Upper lobe of left lung (tissue), 6 donors: Measurements from ENCODE around the gene PSMB7. TPM values are rescaled to one million over a fixed set of nuclear protein-coding genes. Genes with fewer than 3 reads are reported as not detected.

ENCODE experiments used
- ATAC-seq, 2 donors: fragments of 200-7000 bp; cut with Tn5 transposase; one replicate each; pipeline ENCODE4 v1.9.1; 2022; ENCODE audit warnings: mild to moderate bottlenecking in 2 of 2, moderate library complexity in 2 of 2; ENCODE audit not compliant: low FRiP score in 2 of 2
- DNase-seq, 2 donors: peaks; one replicate each; pipeline ENCODE4 v3.0.0-alpha.2; 2019 to 2020
- H3K27ac ChIP-seq, 4 donors: fragments of 200-600 bp; sonication (generic); one replicate each; pipeline ENCODE4 v1.5.1; 2016 to 2019
- H3K27me3 ChIP-seq, 4 donors: fragments of 200-600 bp; sonication (generic); one replicate each; pipeline ENCODE4 v1.5.1; 2017 to 2019
- H3K36me3 ChIP-seq, 4 donors: fragments of 200-600 bp; sonication (generic); one replicate each; pipeline ENCODE4 v1.5.1; 2016 to 2019
- H3K4me1 ChIP-seq, 4 donors: fragments of 200-600 bp; sonication (generic); one replicate each; pipeline ENCODE4 v1.5.1; 2018 to 2019
- H3K4me3 ChIP-seq, 4 donors: fragments of 200-600 bp; sonication (generic); one replicate each; pipeline ENCODE4 v1.5.1; 2017 to 2019; ENCODE audit warnings: mild to moderate bottlenecking in 2 of 4, moderate library complexity in 1 of 4
- H3K9me3 ChIP-seq, 4 donors: fragments of 200-600 bp; sonication (generic); one replicate each; pipeline ENCODE4 v1.5.1; 2018 to 2019
- EP300 ChIP-seq, 4 donors: sonication (generic); formaldehyde crosslinking; IDR thresholded peaks; one replicate each; pipeline ENCODE4 v1.5.1; 2017; ENCODE audit warnings: antibody characterized with exemption in 4 of 4, control low read depth in 2 of 4
- POLR2A ChIP-seq, 4 donors: fragments of 450-650 bp; IDR thresholded peaks; one replicate each; pipeline ENCODE4 v1.5.1; 2016 to 2017; ENCODE audit warnings: antibody characterized with exemption in 4 of 4, mild to moderate bottlenecking in 2 of 4
- POLR2AphosphoS5 ChIP-seq, 2 donors: sonication (generic); formaldehyde crosslinking; IDR thresholded peaks; one replicate each; pipeline ENCODE4 v1.5.1; 2017; ENCODE audit warnings: antibody characterized with exemption in 2 of 2
- WGBS, 2 donors: methylation state at CpG; one replicate each; pipeline ENCODE4 v1.1.5; 2017 to 2018; 5-methylcytosine and 5-hydroxymethylcytosine counted together
- total RNA-seq, 6 donors: library from RNA; depleted of rRNA in 4 of 6; stranded (reverse); fragments of >200 nt in 4 of 6; gene quantifications; one replicate each; pipeline versions ENCODE4 v1.1.0 to v1.2.1, GENCODE V29; 2016 to 2021
- TF ChIP-seq, protein P1 (sequence below), 6 experiments: fragments of 450-650 bp in 4 of 6; fragments of 200-600 bp in 2 of 6; sonication (generic) in 2 of 6; IDR thresholded peaks; one replicate each; pipeline ENCODE4 v1.5.1; 2016 to 2019; ENCODE audit warnings: antibody characterized with exemption in 6 of 6
- donor health status: DM: no; HTN: no; CAD: no; lungs with moderate emphysema.
- donor health status: DM: no; HTN: yes; CAD: no; lungs with severe emphysema.

The PSMB7 gene
- total RNA-seq, 6 donors from 2014 or later: 17.8 to 112 (median 87.1) TPM

DNA sequence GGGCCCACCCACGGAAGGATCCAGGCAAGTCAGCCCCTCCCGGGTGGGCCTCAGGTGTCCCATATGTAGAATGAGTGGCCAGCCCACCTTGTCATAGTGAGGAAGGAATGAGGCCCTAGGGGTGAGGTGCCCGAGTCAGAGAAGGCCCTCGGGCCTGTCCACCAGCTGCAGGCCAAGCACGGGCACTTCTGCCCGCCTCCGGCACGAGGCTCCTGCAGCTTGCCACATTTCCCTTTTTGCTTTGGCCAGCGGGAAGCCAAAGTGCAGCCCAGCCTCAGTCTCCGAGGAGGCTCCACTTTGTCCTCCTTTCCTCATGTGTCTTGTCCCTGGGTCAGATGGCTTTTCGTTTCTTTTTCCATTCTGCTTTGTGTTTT lies 72.9 kb downstream of the PSMB7 start:
- DNase-seq (peak in 1 of 2 donors; percentile 71), ATAC-seq (peak in 1 of 2 donors; percentile 2)
- peaks cover 0 to 79% (median 53%) of the 10 kb centered on the region in 4 donors for H3K36me3 ChIP-seq
- peak overlapping the region in 3 of 4 donors; percentile 53 to 77 (median 68) for H3K27ac ChIP-seq
- no peaks in the 10 kb centered on the region for H3K27me3 ChIP-seq
- TF ChIP-seq EP300 (IDR thresholded peaks at IDR 0.05): no peak
- TF ChIP-seq POLR2A (IDR thresholded peaks at IDR 0.05): no peak
- TF ChIP-seq, protein P1, sequence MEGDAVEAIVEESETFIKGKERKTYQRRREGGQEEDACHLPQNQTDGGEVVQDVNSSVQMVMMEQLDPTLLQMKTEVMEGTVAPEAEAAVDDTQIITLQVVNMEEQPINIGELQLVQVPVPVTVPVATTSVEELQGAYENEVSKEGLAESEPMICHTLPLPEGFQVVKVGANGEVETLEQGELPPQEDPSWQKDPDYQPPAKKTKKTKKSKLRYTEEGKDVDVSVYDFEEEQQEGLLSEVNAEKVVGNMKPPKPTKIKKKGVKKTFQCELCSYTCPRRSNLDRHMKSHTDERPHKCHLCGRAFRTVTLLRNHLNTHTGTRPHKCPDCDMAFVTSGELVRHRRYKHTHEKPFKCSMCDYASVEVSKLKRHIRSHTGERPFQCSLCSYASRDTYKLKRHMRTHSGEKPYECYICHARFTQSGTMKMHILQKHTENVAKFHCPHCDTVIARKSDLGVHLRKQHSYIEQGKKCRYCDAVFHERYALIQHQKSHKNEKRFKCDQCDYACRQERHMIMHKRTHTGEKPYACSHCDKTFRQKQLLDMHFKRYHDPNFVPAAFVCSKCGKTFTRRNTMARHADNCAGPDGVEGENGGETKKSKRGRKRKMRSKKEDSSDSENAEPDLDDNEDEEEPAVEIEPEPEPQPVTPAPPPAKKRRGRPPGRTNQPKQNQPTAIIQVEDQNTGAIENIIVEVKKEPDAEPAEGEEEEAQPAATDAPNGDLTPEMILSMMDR (IDR thresholded peaks at IDR 0.05): no peak
- TF ChIP-seq POLR2AphosphoS5 (IDR thresholded peaks at IDR 0.05): no peak
- H3K4me3 ChIP-seq: no peak overlapping the region
- peaks cover 3 to 20% (median 6%) of the 10 kb centered on the region in 4 donors for H3K4me1 ChIP-seq
- no peaks in the 10 kb centered on the region for H3K9me3 ChIP-seq
- 58 to 86% methylated on average over 7 to 10 of the region's 11 CpGs for WGBS, 2 donors

DNA sequence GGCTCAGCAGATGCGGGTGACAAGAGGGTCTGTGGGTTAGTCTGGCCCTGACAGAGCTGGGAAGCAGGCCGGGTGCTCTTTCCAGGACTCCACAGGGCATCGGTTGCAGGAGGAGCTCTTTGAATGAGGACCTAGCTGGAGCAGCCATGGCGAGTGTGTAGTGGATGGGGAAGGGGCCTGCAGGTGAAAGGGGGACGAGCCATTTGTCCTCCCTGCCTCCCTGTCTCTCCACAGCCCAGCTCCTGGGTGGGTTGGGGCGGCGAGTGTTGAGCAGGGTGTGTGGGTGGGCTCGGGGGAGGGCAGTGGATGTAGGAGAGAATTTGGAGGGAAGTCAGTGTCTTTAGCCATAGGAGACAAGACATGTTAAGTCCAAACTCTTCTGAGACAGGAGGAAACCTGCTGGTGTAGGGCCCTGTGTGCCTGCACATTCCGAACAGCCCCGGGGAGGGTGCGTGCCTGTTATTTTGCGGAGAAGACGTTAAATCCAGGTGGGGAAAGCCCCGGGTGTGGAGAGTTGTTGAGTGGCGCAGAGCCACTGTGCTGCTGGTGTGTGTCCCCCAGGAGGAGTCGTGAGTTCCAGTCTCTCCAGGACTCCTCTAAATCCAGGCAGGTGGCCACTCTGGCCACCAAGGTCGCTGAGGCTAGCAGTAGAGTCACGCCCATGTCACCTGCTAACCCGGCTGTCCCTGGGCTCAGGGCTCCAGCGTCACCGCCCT lies 73.6 kb downstream of the PSMB7 start:
- Histone ChIP-seq H3K27ac (peak overlapping the region in 2 of 4 donors; percentile 68 to 77), H3K4me3 (no peak overlapping the region), H3K9me3 (no peaks in the 10 kb centered on the region), H3K36me3 (peaks cover 0 to 79% (median 51%) of the 10 kb centered on the region in 4 donors), H3K4me1 (peaks cover 3 to 20% (median 6%) of the 10 kb centered on the region in 4 donors), H3K27me3 (no peaks in the 10 kb centered on the region)
- DNase-seq (peak in 1 of 2 donors; percentile 30), ATAC-seq (no peak)
- WGBS, 2 donors: 83 to 86% methylated on average over 19 to 21 of the region's 21 CpGs
- TF ChIP-seq POLR2A (IDR thresholded peaks at IDR 0.05) (no peak), EP300 (IDR thresholded peaks at IDR 0.05) (no peak), POLR2AphosphoS5 (IDR thresholded peaks at IDR 0.05) (no peak)
- TF ChIP-seq, protein P1 (IDR thresholded peaks at IDR 0.05): no peak

DNA sequence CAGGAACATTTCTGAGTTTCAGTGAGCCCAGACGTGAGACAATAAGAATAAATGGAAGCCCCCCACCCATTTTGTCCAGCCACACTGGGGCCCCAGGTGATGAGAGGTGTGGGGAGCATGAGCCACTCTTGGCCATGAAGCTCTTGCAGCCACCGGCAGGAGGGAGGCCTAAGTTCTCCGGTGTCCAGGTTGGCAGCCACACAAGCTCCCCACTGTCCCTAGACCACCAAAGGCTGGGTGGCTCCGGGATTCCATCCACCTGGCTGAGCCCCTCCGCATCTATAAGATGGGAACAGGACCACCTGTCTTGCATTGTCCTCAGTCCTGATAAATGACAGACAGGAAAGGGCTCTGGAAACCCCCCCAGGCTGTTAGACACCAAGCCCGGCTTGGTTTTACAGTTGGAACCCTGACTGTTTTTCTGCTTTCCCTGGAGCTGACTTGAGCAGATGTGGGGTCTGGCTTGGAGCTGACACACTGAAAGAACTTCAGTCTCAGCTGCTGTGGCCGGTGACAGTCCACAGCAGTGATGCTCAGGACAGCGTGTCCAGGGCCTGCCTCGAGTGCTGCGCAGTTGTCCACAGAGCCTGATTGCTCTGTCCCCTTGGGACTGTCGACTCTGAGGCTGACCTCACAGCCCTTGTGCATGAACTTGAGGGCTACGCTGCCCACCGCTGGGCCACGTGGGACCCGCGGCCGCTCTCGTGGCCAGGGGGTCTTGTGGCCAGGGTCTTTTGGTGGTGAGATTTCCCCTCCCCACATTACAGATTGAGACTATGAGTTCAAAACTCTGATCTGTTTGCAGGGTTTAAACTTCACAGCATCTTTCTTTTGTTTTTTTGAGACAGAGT lies 74.8 kb downstream of the PSMB7 start:
- Histone ChIP-seq H3K9me3 (no peaks in the 10 kb centered on the region), H3K27me3 (no peaks in the 10 kb centered on the region), H3K4me1 (peaks cover 3 to 20% (median 6%) of the 10 kb centered on the region in 4 donors), H3K36me3 (peaks cover 0 to 69% (median 41%) of the 10 kb centered on the region in 4 donors), H3K4me3 (no peak overlapping the region), H3K27ac (no peak overlapping the region)
- 84 to 87% methylated on average over 10 to 16 of the region's 18 CpGs for WGBS, 2 donors
- ATAC-seq: no peak
- TF ChIP-seq POLR2AphosphoS5 (IDR thresholded peaks at IDR 0.05): peak in 1 of 2 donors; percentile 24
- TF ChIP-seq, protein P1 (IDR thresholded peaks at IDR 0.05): no peak
- DNase-seq: peak in 1 of 2 donors; percentile 39

DNA sequence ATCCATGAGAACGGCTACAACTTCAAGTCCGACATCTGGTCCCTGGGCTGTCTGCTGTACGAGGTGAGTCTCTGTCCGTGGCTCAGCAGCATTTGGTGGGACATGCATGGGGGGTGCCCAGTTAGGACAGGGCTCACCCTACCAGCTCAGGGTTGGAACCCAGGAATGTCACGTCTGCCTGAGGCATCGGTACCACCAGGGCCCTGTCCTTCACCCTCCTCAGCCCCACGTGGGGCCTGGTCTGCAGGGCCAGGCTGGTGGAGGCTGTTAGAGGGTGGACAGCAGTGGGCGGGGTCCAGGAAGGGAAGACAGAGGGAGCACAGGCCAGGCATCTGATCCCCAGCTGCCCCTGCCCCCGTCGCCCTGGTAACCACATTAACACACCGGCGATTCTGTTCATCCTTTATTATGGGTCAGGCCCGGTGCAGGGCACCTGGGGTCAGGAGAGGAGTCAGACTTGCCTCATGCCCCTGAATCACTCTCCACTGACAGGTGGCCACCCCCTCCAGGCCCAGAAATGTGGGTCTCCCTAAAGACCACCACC lies 75.6 kb downstream of the PSMB7 start:
- H3K36me3 ChIP-seq: peaks cover 0 to 68% (median 39%) of the 10 kb centered on the region in 4 donors
- DNase-seq (no peak), ATAC-seq (no peak)
- H3K9me3 ChIP-seq: no peaks in the 10 kb centered on the region
- H3K27ac ChIP-seq: no peak overlapping the region
- peaks cover 3 to 20% (median 6%) of the 10 kb centered on the region in 4 donors for H3K4me1 ChIP-seq
- TF ChIP-seq, protein P1 (IDR thresholded peaks at IDR 0.05): no peak
- TF ChIP-seq EP300 (IDR thresholded peaks at IDR 0.05) (no peak), POLR2AphosphoS5 (IDR thresholded peaks at IDR 0.05) (no peak), POLR2A (IDR thresholded peaks at IDR 0.05) (no peak)
- 75 to 94% methylated on average over 9 to 12 of the region's 13 CpGs for WGBS, 2 donors
- H3K4me3 ChIP-seq: no peak overlapping the region
- no peaks in the 10 kb centered on the region for H3K27me3 ChIP-seq
